ENCODE measurements around the gene MOGAT1.
"Not testable (repeated sequence)": the region's sequence is repeated elsewhere in the genome, so short reads cannot be mapped to it uniquely, and the experiment has no call there.

The MOGAT1 gene

GRCh38 chr2:222743251-222743812 lies 71.9 kb downstream of the MOGAT1 start:
- no peak for DNase-seq (ENCODE audit: low read depth)

GRCh38 chr2:222745836-222746559 lies 74.5 kb downstream of the MOGAT1 start:
- DNase-seq (ENCODE audit: low read depth) = no peak

- no peak for DNase-seq (ENCODE audit: low read depth)
These were observed 76.2 kb downstream of the MOGAT1 start for GRCh38 chr2:222747526-222748160.

GRCh38 chr2:222750533-222750932 lies 79.1 kb downstream of the MOGAT1 start:
- no peak for DNase-seq (ENCODE audit: low read depth)

- no peak for DNase-seq (ENCODE audit: low read depth)
These were observed 79.8 kb downstream of the MOGAT1 start for GRCh38 chr2:222751238-222751637.

- DNase-seq (ENCODE audit: low read depth) = no peak
These were observed 80.6 kb downstream of the MOGAT1 start for GRCh38 chr2:222751821-222752719.

GRCh38 chr2:222752746-222753145 lies 81.3 kb downstream of the MOGAT1 start:
- DNase-seq (ENCODE audit: low read depth) = no peak

- DNase-seq (ENCODE audit: low read depth) = no peak
These were observed 81.9 kb downstream of the MOGAT1 start for GRCh38 chr2:222753251-222753824.

GRCh38 chr2:222754324-222754930 lies 83.0 kb downstream of the MOGAT1 start:
- DNase-seq (ENCODE audit: low read depth) = no peak

GRCh38 chr2:222755593-222755992 lies 84.1 kb downstream of the MOGAT1 start:
- not testable (repeated sequence) for DNase-seq (ENCODE audit: low read depth)

- no peak for DNase-seq (ENCODE audit: low read depth)
These were observed 84.9 kb downstream of the MOGAT1 start for GRCh38 chr2:222756362-222756831.

GRCh38 chr2:222756951-222757650 lies 85.6 kb downstream of the MOGAT1 start:
- no peak for DNase-seq (ENCODE audit: low read depth)
